DOHH2 (cell line): Measurements from ENCODE around the gene SH3PXD2A.

ENCODE experiments used
- CTCF ChIP-seq: fragments of 200-600 bp; sonication (generic); IDR thresholded peaks from one replicate; pipeline ENCODE4 v1.5.1; 2014; ENCODE audit warnings: antibody characterized with exemption, mild to moderate bottlenecking, low read depth, low read length; ENCODE audit not compliant: poor library complexity, severe bottlenecking
- EZH2phosphoT487 ChIP-seq: fragments of 200-600 bp; sonication (generic); IDR thresholded peaks from 2 replicates; pipeline ENCODE4 v1.6.1; 2017; ENCODE audit warnings: borderline replicate concordance, mild to moderate bottlenecking, antibody characterized with exemption, low read length, moderate library complexity, mixed read lengths

DNA sequence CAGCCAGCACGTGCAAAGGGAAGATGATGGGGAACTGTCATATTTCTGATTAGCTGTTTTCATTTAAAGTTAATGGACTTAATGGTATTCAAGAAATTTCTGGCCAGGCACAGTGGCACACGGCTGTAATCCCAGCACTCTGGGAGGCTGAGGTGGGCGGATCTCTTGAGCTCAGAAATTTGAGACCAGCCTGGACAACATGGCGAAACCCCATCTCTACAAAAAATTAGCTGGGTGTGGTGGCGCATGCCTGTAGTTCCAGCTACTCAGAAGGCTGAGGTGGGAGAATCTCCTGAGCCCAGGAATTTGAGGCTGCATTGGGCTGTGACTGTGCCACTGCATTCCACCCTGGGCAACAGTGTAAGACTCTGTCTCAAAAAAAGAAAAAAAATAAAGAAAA is 43.9 kb upstream of the SH3PXD2A start:
- no peak for TF ChIP-seq CTCF
- TF ChIP-seq EZH2phosphoT487: no peak
